Measurements from ENCODE around the gene HTR1B.

HTR1B gene

DNA sequence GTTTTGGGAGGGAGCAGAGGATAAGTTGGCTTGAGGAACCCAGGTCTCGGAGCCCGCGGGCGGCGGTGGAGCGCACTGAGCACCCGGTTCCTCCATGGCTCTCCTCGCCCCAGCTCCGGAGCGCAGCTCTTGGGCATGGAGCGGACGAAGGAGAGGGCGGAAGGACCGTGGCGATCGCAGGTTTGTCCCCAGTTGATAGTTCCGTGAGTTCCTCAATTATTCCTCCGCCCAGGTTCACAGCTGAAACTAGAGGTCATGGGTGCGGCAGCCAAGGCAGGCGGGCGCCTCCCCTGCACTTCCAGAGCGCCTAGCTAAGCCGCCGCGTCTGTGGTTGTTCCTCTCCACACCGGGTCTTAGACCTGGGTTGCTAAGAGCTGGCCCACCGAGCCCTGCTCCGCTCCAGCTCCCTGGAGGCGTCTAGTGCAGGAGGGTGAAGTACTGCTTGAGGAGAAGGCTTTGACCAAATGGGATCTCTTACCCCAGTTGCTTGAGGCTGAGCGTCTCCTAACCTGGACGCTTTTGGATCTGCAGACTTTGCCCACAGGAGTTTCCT is at the start of gene HTR1B:
Gene HTR1B, minus strand, starts transcription at position 184 of the 553 bp plus-strand sequence. Its CDS starts 88 bp downstream, at position 96.
- TF ChIP-seq MYC (IDR thresholded peaks at IDR 0.05; ENCODE audit: low read depth, low read length) (no peak), POLR2A (IDR thresholded peaks at IDR 0.05; ENCODE audit: extremely low read depth, insufficient read length) (no peak)
- TF ChIP-seq, protein P1, sequence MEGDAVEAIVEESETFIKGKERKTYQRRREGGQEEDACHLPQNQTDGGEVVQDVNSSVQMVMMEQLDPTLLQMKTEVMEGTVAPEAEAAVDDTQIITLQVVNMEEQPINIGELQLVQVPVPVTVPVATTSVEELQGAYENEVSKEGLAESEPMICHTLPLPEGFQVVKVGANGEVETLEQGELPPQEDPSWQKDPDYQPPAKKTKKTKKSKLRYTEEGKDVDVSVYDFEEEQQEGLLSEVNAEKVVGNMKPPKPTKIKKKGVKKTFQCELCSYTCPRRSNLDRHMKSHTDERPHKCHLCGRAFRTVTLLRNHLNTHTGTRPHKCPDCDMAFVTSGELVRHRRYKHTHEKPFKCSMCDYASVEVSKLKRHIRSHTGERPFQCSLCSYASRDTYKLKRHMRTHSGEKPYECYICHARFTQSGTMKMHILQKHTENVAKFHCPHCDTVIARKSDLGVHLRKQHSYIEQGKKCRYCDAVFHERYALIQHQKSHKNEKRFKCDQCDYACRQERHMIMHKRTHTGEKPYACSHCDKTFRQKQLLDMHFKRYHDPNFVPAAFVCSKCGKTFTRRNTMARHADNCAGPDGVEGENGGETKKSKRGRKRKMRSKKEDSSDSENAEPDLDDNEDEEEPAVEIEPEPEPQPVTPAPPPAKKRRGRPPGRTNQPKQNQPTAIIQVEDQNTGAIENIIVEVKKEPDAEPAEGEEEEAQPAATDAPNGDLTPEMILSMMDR (IDR thresholded peaks at IDR 0.05; ENCODE audit: low read depth, low read length): no peak
- TF ChIP-seq, protein P2, sequence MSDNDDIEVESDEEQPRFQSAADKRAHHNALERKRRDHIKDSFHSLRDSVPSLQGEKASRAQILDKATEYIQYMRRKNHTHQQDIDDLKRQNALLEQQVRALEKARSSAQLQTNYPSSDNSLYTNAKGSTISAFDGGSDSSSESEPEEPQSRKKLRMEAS (IDR thresholded peaks at IDR 0.05; ENCODE audit: low read depth, low read length): no peak
- H3K4me3 ChIP-seq (ENCODE audit: low read depth, low read length): no peak within 1 kb of the TSS
- no peak for DNase-seq (ENCODE audit: low read depth)

- H3K4me3 ChIP-seq (ENCODE audit: low read depth, low read length): no peak overlapping the region
- TF ChIP-seq, protein P1 (IDR thresholded peaks at IDR 0.05; ENCODE audit: low read depth, low read length): no peak
- no peak for TF ChIP-seq POLR2A (IDR thresholded peaks at IDR 0.05; ENCODE audit: extremely low read depth, insufficient read length)
- TF ChIP-seq, protein P2 (IDR thresholded peaks at IDR 0.05; ENCODE audit: low read depth, low read length): no peak
- TF ChIP-seq MYC (IDR thresholded peaks at IDR 0.05; ENCODE audit: low read depth, low read length): no peak
- DNase-seq (ENCODE audit: low read depth): no peak
Measured at GRCh38 chr6:77512554-77512953, 49.3 kb upstream of the HTR1B start.

DNA sequence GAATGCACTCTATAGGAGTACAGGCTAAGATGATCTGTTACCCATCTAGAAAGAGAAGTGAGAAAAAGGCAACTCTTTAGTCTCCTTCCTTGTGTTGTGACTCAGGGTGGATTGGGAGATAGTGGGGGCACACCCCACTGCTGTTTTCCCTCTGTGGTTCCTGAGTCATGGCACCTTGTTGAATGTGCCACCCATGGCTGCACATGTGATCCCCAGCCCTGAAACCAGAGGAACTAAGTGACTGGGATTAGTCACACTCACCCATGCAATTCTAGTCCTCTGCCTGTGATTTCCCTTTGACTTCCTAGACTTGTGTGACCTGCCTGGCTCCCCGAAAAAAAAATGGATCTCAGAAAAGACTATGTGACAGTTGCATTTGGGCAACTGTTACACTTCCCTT is 48.6 kb upstream of the HTR1B start:
- no peak overlapping the region for H3K4me3 ChIP-seq (ENCODE audit: low read depth, low read length)
- TF ChIP-seq, protein P2 (IDR thresholded peaks at IDR 0.05; ENCODE audit: low read depth, low read length): no peak
- TF ChIP-seq MYC (IDR thresholded peaks at IDR 0.05; ENCODE audit: low read depth, low read length) (no peak), POLR2A (IDR thresholded peaks at IDR 0.05; ENCODE audit: extremely low read depth, insufficient read length) (no peak)
- TF ChIP-seq, protein P1 (IDR thresholded peaks at IDR 0.05; ENCODE audit: low read depth, low read length): no peak
- DNase-seq (ENCODE audit: low read depth): no peak

- no peak for DNase-seq (ENCODE audit: low read depth)
- TF ChIP-seq, protein P1 (IDR thresholded peaks at IDR 0.05; ENCODE audit: low read depth, low read length): no peak
- TF ChIP-seq POLR2A (IDR thresholded peaks at IDR 0.05; ENCODE audit: extremely low read depth, insufficient read length): no peak
- no peak overlapping the region for H3K4me3 ChIP-seq (ENCODE audit: low read depth, low read length)
Measured at GRCh38 chr6:77502981-77503380, 39.7 kb upstream of the HTR1B start.

GRCh38 chr6:77492530-77492929 is 29.2 kb upstream of the HTR1B start:
- DNase-seq (ENCODE audit: low read depth): no peak
- no peak overlapping the region for H3K4me3 ChIP-seq (ENCODE audit: low read depth, low read length)

More at GRCh38 chr6:77492530-77492929, 29.2 kb upstream of the HTR1B start:
- no peak for TF ChIP-seq MYC (IDR thresholded peaks at IDR 0.05; ENCODE audit: low read depth, low read length)
- TF ChIP-seq, protein P2 (IDR thresholded peaks at IDR 0.05; ENCODE audit: low read depth, low read length): no peak
- TF ChIP-seq, protein P1 (IDR thresholded peaks at IDR 0.05; ENCODE audit: low read depth, low read length): no peak
- no peak for TF ChIP-seq POLR2A (IDR thresholded peaks at IDR 0.05; ENCODE audit: extremely low read depth, insufficient read length)
